HG03064 (cell line): ENCODE data around the gene TULP4.

Source experiments
- ATAC-seq: cut with Tn5 transposase; IDR thresholded peaks from one replicate; pipeline ENCODE4 v1.9.1; 2021; ENCODE audit warnings: low read depth; ENCODE audit not compliant: unreplicated experiment

The TULP4 gene

GRCh38 chr6:158356586-158357546 lies 44.6 kb downstream of the TULP4 start:
- ATAC-seq: no peak

GRCh38 chr6:158357570-158358216 lies 45.4 kb downstream of the TULP4 start:
- peak; percentile 70 for ATAC-seq

DNA sequence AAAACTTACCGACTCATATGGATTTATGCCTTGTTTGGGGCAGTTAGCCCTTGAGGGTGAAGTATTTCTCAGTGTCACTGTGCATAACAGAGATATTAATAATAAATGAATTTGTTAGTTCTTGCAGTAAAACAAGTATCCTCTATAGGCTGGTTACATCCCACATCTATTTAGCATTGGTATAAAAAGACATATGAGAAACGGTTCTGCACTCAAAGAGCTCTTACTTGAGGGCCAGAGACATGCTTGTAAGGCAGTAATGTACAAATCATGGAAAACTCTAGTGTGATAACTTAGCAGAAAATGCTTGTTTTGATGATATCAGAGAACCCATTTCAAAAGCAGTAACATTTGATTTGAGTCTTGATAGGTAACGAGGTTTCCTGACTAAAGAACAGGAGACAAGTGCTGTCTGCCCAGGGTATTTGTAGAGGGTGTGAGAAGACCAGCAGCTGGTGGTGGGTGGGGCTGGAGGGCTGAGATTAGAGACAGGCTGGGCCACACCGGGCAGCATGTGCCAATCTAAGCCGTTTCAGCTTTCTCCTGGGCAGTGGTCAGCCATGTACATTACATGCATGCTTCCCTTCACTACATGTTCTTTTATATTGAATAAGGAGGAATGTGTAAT lies 46.3 kb downstream of the TULP4 start:
- no peak for ATAC-seq

- ATAC-seq: no peak
Observed at GRCh38 chr6:158361068-158361467, 48.8 kb downstream of the TULP4 start.

- ATAC-seq: no peak
Observed at GRCh38 chr6:158361961-158362669, 49.9 kb downstream of the TULP4 start.

DNA sequence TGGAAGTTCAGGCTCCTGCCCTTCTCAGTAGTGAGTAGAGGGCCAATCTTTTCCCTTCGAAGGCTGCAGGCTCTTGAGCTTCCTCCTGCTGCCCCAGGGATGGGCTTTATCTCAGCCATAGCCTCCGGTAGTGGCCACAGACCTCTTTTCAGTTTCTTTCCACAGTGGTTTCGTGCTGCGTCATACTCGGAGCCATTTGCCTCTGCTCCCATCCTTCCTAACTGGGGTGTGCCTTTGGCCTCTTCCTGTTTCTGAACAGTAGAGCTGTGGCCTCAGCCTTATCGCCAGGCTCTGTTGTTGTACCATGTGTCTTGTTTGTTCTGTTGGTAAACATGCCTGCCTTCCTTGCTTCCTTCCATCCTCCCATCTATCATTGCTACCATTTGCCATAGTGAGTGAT lies 54.1 kb downstream of the TULP4 start:
- ATAC-seq: no peak

DNA sequence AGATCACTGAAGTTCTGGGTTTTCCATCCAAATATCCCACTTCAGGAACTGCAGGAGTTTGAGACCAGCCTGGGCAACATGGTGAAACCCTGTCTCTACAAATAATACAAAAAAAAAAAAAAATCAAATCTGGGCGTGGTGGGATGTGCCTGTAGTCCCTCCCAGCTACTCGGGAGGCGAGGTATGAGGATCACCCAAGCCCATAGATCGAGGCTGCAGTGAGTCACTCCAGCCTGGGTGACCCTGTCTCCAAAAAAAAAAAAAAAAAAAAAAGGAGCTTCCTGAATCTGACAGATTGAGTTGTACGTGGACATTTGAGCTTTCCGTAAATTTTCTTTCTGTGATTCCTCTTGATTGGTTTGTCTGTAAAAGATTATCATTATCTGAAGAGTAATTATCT lies 55.6 kb downstream of the TULP4 start:
- ATAC-seq: no peak

DNA sequence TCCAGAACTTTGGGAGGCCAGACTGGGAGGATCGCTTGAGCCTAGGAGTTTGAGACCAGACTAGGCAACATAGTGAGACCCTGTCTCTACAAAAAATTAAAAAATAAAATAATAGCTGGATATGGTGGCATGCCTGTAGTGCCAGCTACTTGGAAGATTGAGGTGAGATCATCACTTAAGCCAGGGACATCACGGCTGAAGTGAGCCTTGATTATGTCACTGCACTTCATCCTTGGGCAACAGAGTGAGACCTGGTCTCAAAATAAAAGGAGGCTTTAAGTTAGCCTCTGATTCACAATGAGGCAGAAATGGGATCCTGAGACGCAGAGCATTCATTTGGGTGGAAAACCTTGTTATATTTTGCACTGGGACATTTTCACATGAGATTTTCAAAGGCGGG lies 57.0 kb downstream of the TULP4 start:
- ATAC-seq: no peak

DNA sequence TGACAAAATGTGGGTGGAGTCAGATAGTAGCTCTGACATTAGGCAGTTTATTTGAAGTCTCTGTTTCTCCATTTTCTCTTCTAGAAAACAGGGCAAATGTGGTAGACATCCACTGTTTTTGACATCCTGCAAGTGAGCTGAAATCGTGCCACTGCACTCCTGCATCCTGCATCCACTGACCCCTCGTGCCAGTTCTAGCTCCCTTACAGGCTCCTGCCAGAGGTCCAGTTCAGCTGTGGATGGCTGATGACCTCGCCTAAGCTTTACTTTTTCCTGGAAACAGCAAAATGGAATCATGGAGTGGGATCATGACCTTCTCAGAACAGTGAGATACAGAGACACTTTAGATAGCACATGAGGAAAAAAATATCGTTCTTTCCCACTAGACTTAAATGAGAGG lies 58.5 kb downstream of the TULP4 start:
- ATAC-seq: no peak

GRCh38 chr6:158371261-158371660 lies 59.0 kb downstream of the TULP4 start:
- no peak for ATAC-seq

GRCh38 chr6:158372574-158372973 lies 60.3 kb downstream of the TULP4 start:
- no peak for ATAC-seq

GRCh38 chr6:158373214-158373613 lies 60.9 kb downstream of the TULP4 start:
- ATAC-seq: no peak

DNA sequence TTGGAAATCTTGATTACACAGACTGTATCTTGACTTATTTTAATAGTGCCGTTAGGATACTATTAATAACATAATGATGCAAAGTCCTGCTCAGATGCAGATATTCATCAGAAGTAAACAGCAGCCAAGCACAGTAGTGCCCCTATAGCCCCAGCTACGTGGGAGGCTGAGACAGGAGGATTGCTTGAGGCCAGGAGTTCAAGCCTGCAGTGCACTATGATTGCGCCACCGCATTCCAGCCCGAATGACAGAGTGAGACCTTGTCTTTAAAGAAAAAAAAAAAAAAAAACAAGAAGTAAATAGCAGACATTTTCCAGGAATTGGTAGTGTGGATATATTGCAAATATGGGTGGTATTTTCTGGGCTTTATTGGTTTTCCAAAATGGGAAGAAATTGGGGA lies 61.8 kb downstream of the TULP4 start:
- ATAC-seq: no peak

- no peak for ATAC-seq
Observed at GRCh38 chr6:158376631-158377081, 64.4 kb downstream of the TULP4 start.

GRCh38 chr6:158377860-158378259 lies 65.6 kb downstream of the TULP4 start:
- no peak for ATAC-seq

- ATAC-seq: no peak
Observed at GRCh38 chr6:158379336-158379735, 67.1 kb downstream of the TULP4 start.

DNA sequence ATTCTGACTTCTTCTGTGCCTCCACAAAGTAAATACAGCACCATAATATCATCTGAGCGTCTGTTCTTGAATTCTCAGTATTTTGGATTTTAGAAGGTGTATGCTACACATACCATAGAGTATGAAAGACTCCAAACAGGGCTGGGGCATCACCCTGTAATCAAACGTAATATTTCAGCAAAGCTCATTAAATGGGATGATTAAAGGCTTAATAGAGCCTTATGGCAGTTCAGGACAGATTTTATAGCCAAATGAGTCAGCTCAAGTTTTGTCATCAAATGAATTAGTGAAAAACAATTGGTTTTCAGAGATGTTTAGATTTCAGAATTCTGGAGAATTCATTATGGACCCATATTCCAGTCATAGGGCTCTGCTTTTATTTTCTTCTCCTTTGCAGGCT lies 68.9 kb downstream of the TULP4 start:
- ATAC-seq: no peak

- ATAC-seq: no peak
Observed at GRCh38 chr6:158382491-158382890, 70.2 kb downstream of the TULP4 start.

GRCh38 chr6:158383057-158383456 lies 70.8 kb downstream of the TULP4 start:
- ATAC-seq: no peak

GRCh38 chr6:158383542-158383941 lies 71.3 kb downstream of the TULP4 start:
- ATAC-seq: no peak

DNA sequence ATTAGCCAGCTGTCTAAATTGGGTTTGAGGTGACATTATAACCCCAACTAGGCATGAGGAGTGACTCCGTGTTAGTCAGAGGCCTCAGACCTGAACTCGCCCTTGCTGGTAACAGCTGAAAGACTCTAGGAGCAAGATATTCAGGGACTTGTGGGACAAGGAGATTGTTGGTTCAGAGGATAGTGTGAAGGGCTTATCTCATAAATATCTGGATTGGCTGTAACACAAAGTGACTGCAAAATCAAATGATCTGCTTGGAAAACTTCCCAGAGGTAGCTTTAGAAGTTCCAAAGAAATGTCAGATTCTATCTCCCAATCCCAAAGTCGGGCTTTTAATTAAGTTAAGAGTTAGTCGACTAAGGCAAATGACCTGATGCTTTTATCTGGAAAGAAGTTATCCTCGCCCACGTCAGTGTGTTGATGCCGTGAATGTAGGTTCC lies 72.4 kb downstream of the TULP4 start:
- no peak for ATAC-seq
